K562 (cell line): ENCODE measurements around the gene PKD1. TPM values are rescaled to one million over a fixed set of nuclear protein-coding genes. Genes with fewer than 3 reads are reported as not detected.

Experiments
- ATF7 ChIP-seq: fragments of 450-650 bp; IDR thresholded peaks from 2 replicates; pipeline ENCODE4 v1.7.1; 2014; ENCODE audit warnings: mild to moderate bottlenecking, moderate library complexity
- BACH1 ChIP-seq: fragments of 200-800 bp; sonication (Bioruptor generic); IDR thresholded peaks from 2 replicates; pipeline ENCODE4 v1.6.1; 2016; ENCODE audit warnings: missing genetic modification characterization, missing compliant biosample characterization
- E2F3 ChIP-seq: fragments of 250-450 bp; sonication (Bioruptor Pico); IDR thresholded peaks from 2 replicates; pipeline ENCODE4 v1.4.0; 2020; ENCODE audit warnings: mild to moderate bottlenecking
- HCFC1 ChIP-seq: IDR thresholded peaks from 2 replicates; pipeline ENCODE4 v1.6.1; 2012; ENCODE audit warnings: low read depth, low read length, improper control_type of control experiment
- MXI1 ChIP-seq: IDR thresholded peaks from 2 replicates; pipeline ENCODE4 v1.6.1; 2011; ENCODE audit warnings: low read depth, mild to moderate bottlenecking, improper control_type of control experiment, low read length
- NR3C1 ChIP-seq: sonication (generic); formaldehyde crosslinking; IDR thresholded peaks from 2 replicates; pipeline ENCODE4 v1.8.1; 2022; ENCODE audit warnings: missing genetic modification reagents
- PHTF2 ChIP-seq: fragments of 250-450 bp; sonication (Bioruptor Pico); IDR thresholded peaks from 2 replicates; pipeline ENCODE4 v1.5.0; 2021; ENCODE audit warnings: mild to moderate bottlenecking
- RBM39 ChIP-seq: fragments of 200-400 bp; formaldehyde crosslinking; optimal IDR thresholded peaks from 2 replicates; pipeline ENCODE3; 2018; ENCODE audit warnings: low read depth, low read length
- SPI1 ChIP-seq: IDR thresholded peaks from 2 replicates; pipeline ENCODE4 v1.6.1; 2011; ENCODE audit warnings: low read depth, low read length, control low read depth, borderline replicate concordance
- TAL1 ChIP-seq: fragments of 450-650 bp; IDR thresholded peaks from 2 replicates; pipeline ENCODE4 v1.6.1; 2016; ENCODE audit warnings: mild to moderate bottlenecking
- polyA plus RNA-seq, 8 experiments: library from polyadenylated mRNA; depleted of rRNA in 4 of 8; stranded (reverse) in 5 of 8; unstranded in 3 of 8; fragments of >200 nt; fragmentation: Nextera tagmentation in 2 of 8; fragmentation: Illumina TruSeq in 1 of 8; extraction: Ambion mirVana in 2 of 8; extraction: Trizol in 1 of 8; gene quantifications; 2 replicates each; pipeline versions ENCODE4 v1.2.1 to v1.2.3, GENCODE V29; 2011 to 2014; ENCODE audit warnings: inconsistent platforms in 1 of 8, missing spikeins in 1 of 8
- total RNA-seq, 7 experiments: library from RNA; depleted of rRNA in 6 of 7; stranded (reverse); fragments of >200 nt in 6 of 7; fragmentation: Illumina TruSeq in 2 of 7; extraction: Trizol in 2 of 7; gene quantifications; 2 replicates each; pipeline versions ENCODE4 v1.2.1 to v1.2.3, GENCODE V29; 2011 to 2021; ENCODE audit warnings: low replicate concordance in 1 of 7
- TF ChIP-seq, protein P1 (sequence below): sonication (generic); formaldehyde crosslinking; IDR thresholded peaks from 2 replicates; pipeline ENCODE4 v1.4.0; 2020; ENCODE audit warnings: mild to moderate bottlenecking, missing genetic modification reagents
- TF ChIP-seq, protein P2 (sequence below): fragments of 450-650 bp; IDR thresholded peaks from 2 replicates; pipeline ENCODE4 v1.7.0; 2016; ENCODE audit warnings: borderline replicate concordance
- TF ChIP-seq, protein P3 (sequence below): fragments of 250-450 bp; sonication (Bioruptor Pico); IDR thresholded peaks from 2 replicates; pipeline ENCODE4 v1.8.0; 2021; ENCODE audit warnings: moderate library complexity, mild to moderate bottlenecking, inconsistent platforms
- TF ChIP-seq, protein P4 (sequence below): IDR thresholded peaks from 2 replicates; pipeline ENCODE4 v1.6.1; 2011; ENCODE audit not compliant: insufficient read length; ENCODE audit errors: extremely low read depth

The PKD1 gene
- total and polyA plus RNA-seq, 9 of the 15 experiments (the other 6 are each of a cell fraction or from before 2014, with no cell fraction given) = 0.23 to 93.5 (median 12.6) TPM

DNA sequence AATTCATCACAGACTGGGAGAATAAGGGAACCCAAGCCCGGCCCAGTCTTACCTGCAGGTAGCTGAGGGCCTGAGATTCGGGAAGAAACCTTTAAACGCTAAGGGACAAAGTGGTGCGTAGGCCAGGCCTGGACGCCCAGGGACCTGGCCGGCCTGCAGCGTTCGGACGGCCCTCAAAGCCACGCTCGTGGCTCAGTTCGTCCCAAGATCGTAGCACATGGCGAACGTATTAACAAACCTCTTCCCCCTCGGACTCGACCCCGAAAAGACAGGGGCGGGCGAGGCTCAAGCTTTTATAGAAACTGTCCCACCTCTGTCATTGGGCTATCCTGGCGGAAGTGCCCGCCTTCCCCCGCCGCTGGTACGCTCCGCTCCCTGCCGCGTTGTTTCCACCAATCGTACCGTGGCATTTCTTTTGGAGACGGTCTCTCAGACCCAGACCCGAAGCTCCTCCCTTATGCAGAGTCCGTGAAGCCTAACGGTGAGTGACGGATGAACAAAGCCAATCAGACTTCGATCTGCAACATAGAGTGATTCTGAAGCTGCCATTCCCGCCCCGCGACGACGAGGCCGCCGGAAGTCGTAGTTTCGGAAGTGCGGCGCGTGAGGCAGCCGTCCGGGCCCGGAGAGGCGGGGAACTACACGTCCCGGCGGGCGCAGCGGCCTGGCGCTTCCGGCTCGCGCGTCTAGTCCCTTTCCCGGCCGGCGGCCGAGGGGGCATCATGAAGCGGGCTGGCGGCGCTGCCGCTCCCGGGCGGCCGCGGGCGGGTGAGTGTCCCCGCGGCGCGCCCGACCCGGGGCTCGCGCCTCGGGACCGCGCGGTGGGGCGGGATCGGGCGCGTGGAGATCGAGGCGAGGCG, 19.6 kb upstream of the PKD1 start, which contains the start of gene TRAF7 (continued):
- TF ChIP-seq, protein P1, sequence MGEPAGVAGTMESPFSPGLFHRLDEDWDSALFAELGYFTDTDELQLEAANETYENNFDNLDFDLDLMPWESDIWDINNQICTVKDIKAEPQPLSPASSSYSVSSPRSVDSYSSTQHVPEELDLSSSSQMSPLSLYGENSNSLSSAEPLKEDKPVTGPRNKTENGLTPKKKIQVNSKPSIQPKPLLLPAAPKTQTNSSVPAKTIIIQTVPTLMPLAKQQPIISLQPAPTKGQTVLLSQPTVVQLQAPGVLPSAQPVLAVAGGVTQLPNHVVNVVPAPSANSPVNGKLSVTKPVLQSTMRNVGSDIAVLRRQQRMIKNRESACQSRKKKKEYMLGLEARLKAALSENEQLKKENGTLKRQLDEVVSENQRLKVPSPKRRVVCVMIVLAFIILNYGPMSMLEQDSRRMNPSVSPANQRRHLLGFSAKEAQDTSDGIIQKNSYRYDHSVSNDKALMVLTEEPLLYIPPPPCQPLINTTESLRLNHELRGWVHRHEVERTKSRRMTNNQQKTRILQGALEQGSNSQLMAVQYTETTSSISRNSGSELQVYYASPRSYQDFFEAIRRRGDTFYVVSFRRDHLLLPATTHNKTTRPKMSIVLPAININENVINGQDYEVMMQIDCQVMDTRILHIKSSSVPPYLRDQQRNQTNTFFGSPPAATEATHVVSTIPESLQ (CRISPR knock-in tag) = peak; percentile 91
- TF ChIP-seq BACH1 (no peak), HCFC1 (peak; percentile 99), SPI1 (peak; percentile 70), E2F3 (CRISPR knock-in tag) (0 out of 2 replicates have a peak, but pooled peaks have one; percentile 62), ATF7 (peak; percentile 87), MXI1 (peak; percentile 64; the same call in 1 of the 2 replicates), PHTF2 (0 out of 2 replicates have a peak, but pooled peaks have one; percentile 73), NR3C1 (no peak), RBM39 (peak; percentile 99), TAL1 (no peak)
- TF ChIP-seq, protein P2, sequence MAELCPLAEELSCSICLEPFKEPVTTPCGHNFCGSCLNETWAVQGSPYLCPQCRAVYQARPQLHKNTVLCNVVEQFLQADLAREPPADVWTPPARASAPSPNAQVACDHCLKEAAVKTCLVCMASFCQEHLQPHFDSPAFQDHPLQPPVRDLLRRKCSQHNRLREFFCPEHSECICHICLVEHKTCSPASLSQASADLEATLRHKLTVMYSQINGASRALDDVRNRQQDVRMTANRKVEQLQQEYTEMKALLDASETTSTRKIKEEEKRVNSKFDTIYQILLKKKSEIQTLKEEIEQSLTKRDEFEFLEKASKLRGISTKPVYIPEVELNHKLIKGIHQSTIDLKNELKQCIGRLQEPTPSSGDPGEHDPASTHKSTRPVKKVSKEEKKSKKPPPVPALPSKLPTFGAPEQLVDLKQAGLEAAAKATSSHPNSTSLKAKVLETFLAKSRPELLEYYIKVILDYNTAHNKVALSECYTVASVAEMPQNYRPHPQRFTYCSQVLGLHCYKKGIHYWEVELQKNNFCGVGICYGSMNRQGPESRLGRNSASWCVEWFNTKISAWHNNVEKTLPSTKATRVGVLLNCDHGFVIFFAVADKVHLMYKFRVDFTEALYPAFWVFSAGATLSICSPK = no peak
- TF ChIP-seq, protein P3, sequence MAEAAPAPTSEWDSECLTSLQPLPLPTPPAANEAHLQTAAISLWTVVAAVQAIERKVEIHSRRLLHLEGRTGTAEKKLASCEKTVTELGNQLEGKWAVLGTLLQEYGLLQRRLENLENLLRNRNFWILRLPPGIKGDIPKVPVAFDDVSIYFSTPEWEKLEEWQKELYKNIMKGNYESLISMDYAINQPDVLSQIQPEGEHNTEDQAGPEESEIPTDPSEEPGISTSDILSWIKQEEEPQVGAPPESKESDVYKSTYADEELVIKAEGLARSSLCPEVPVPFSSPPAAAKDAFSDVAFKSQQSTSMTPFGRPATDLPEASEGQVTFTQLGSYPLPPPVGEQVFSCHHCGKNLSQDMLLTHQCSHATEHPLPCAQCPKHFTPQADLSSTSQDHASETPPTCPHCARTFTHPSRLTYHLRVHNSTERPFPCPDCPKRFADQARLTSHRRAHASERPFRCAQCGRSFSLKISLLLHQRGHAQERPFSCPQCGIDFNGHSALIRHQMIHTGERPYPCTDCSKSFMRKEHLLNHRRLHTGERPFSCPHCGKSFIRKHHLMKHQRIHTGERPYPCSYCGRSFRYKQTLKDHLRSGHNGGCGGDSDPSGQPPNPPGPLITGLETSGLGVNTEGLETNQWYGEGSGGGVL (CRISPR knock-in tag) = no peak
- TF ChIP-seq, protein P4, sequence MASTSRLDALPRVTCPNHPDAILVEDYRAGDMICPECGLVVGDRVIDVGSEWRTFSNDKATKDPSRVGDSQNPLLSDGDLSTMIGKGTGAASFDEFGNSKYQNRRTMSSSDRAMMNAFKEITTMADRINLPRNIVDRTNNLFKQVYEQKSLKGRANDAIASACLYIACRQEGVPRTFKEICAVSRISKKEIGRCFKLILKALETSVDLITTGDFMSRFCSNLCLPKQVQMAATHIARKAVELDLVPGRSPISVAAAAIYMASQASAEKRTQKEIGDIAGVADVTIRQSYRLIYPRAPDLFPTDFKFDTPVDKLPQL = peak; percentile 92
